Measurements from ENCODE around the gene DYNC1H1. TPM values are rescaled to one million over a fixed set of nuclear protein-coding genes. Genes with fewer than 3 reads are reported as not detected.
A peak's percentile ranks its signal among the peaks of the same experiment; 100 is the strongest.

DYNC1H1 gene
- total RNA-seq, 1 experiment from 2014 or later: 606 TPM

DNA sequence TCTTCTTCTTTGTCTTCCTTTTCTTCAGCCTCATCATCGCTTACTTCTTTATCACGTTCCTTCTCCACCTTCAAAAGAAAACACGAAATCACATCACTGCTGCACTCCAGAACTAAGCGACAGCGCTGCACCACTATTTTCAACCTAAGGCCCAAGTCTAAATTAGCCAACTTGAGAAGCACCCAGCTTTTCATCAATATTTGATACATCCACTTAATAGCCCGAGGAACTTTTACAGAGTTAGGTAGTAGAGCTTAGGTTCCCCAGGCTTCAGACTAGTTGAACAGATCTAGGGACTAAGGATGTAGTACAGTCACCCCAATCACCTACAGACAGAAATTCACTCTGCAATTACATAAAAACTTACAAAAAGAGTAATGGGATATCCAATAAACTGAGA lies 120.6 kb downstream of the DYNC1H1 start:
- peaks cover 64% of the 10 kb centered on the region for H4K20me1 ChIP-seq (ENCODE audit: low read length)
- H3K9me3 ChIP-seq (ENCODE audit: low read length): no peaks in the 10 kb centered on the region
- H3K9me2 ChIP-seq (replicated peaks; ENCODE audit: low read length): no peaks in the 10 kb centered on the region
- DNase-seq (peak; percentile 6), ATAC-seq (no peak)
- TF ChIP-seq, protein P1, sequence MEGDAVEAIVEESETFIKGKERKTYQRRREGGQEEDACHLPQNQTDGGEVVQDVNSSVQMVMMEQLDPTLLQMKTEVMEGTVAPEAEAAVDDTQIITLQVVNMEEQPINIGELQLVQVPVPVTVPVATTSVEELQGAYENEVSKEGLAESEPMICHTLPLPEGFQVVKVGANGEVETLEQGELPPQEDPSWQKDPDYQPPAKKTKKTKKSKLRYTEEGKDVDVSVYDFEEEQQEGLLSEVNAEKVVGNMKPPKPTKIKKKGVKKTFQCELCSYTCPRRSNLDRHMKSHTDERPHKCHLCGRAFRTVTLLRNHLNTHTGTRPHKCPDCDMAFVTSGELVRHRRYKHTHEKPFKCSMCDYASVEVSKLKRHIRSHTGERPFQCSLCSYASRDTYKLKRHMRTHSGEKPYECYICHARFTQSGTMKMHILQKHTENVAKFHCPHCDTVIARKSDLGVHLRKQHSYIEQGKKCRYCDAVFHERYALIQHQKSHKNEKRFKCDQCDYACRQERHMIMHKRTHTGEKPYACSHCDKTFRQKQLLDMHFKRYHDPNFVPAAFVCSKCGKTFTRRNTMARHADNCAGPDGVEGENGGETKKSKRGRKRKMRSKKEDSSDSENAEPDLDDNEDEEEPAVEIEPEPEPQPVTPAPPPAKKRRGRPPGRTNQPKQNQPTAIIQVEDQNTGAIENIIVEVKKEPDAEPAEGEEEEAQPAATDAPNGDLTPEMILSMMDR (conservative IDR thresholded peaks at IDR 0.05; ENCODE audit: low read depth, low read length): no peak
- TF ChIP-seq EZH2 (IDR thresholded peaks at IDR 0.05; ENCODE audit: low read length, unreplicated experiment) (no peak), EZH2phosphoT487 (IDR thresholded peaks at IDR 0.05; ENCODE audit: borderline replicate concordance, low read length) (no peak)
- ChIA-PET POLR2A (ENCODE audit: unreplicated experiment) (interaction anchor here (0.6 kb wide), 2 partner anchors 349 to 1710 kb away, joined by 3 to 21 read pairs; a partner anchor contains a TSS), CTCF (interaction anchor here (0.9 to 1.3 kb wide), 2 partner anchors 11 to 12 kb away, joined by 3 to 4 read pairs; no protein-coding TSS in a partner anchor)
- no TSS peak for BruUV-seq (replicated peaks)
- peaks cover 62% of the 10 kb centered on the region for H3K79me2 ChIP-seq (ENCODE audit: low read length)
- H3K4me3 ChIP-seq (ENCODE audit: low read length): peak overlapping the region; percentile 86
- H3F3A ChIP-seq (ENCODE audit: low read length, unreplicated experiment): peaks cover 26% of the 10 kb centered on the region
- H3K36me3 ChIP-seq (ENCODE audit: low read depth, low read length): peaks cover 64% of the 10 kb centered on the region
- intact Hi-C loops (cut with micrococcal nuclease): no loop called here
- peaks cover 35% of the 10 kb centered on the region for H3K4me1 ChIP-seq (ENCODE audit: insufficient read depth, low read length)
- no peak overlapping the region for H3K27ac ChIP-seq (ENCODE audit: low read length)
- H2AFZ ChIP-seq (ENCODE audit: low read length): no peak overlapping the region
- peak overlapping the region; percentile 94 for H3K4me2 ChIP-seq (ENCODE audit: low read length)
- no peaks in the 10 kb centered on the region for H3K27me3 ChIP-seq (ENCODE audit: low read length)
- H3K9ac ChIP-seq (ENCODE audit: low read length): peak overlapping the region; percentile 91

DNA sequence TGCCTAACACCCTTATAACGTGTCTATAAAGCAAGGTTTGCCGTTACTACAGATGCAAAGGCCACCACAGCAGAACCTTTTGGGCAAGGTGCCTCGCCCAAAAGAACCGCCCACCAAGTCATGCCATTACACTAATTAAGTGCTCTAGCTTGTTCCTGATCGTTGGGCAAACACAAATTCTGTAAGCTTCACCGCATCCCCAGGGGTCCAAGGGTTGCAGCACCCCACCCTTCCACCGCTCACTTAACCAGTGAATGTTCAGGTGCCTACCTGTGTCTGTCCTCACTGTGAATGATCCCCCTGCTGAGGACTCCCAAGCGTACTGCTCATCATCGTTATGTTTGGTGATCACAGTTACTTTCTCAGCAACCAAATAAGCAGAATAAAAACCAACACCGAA lies 121.1 kb downstream of the DYNC1H1 start:
- CTCF ChIA-PET: interaction anchor here (1.3 kb wide), 1 partner anchor 10 kb away, joined by 3 read pairs; no protein-coding TSS in a partner anchor
- Histone ChIP-seq H2AFZ (ENCODE audit: low read length) (no peak overlapping the region), H3K27me3 (ENCODE audit: low read length) (no peaks in the 10 kb centered on the region), H3K4me1 (ENCODE audit: insufficient read depth, low read length) (peaks cover 35% of the 10 kb centered on the region), H3K4me3 (ENCODE audit: low read length) (peak overlapping the region; percentile 86), H3K9me2 (replicated peaks; ENCODE audit: low read length) (no peaks in the 10 kb centered on the region), H4K20me1 (ENCODE audit: low read length) (peaks cover 59% of the 10 kb centered on the region), H3K9me3 (ENCODE audit: low read length) (no peaks in the 10 kb centered on the region), H3K27ac (ENCODE audit: low read length) (no peak overlapping the region), H3K4me2 (ENCODE audit: low read length) (peak overlapping the region; percentile 94), H3K79me2 (ENCODE audit: low read length) (peaks cover 62% of the 10 kb centered on the region), H3F3A (ENCODE audit: low read length, unreplicated experiment) (peaks cover 20% of the 10 kb centered on the region), H3K36me3 (ENCODE audit: low read depth, low read length) (peaks cover 58% of the 10 kb centered on the region), H3K9ac (ENCODE audit: low read length) (peak overlapping the region; percentile 91)
- intact Hi-C loops (cut with micrococcal nuclease): no loop called here
- no TSS peak for BruUV-seq (replicated peaks)
- no peak for TF ChIP-seq EZH2 (IDR thresholded peaks at IDR 0.05; ENCODE audit: low read length, unreplicated experiment)
- TF ChIP-seq, protein P1 (conservative IDR thresholded peaks at IDR 0.05; ENCODE audit: low read depth, low read length): no peak
- TF ChIP-seq EZH2phosphoT487 (IDR thresholded peaks at IDR 0.05; ENCODE audit: borderline replicate concordance, low read length): no peak
- POLR2A ChIA-PET (ENCODE audit: unreplicated experiment): interaction anchor here (0.6 kb wide), 1 partner anchor 49 kb away, joined by 3 read pairs; no protein-coding TSS in a partner anchor
- ATAC-seq (no peak), DNase-seq (peak; percentile 15)
